ENCODE measurements around the gene HOOK1.

The HOOK1 gene

GRCh38 chr1:59814901-59815825 lies at the start of gene HOOK1:
Gene HOOK1 (plus strand): TSS chr1:59814949. CDS start chr1:59815118, 169 bp downstream.
- DNase-seq (ENCODE audit: low spot score) (no peak), FAIRE-seq (no peak)

- no peak for FAIRE-seq
- DNase-seq (ENCODE audit: low spot score): no peak
Measured at GRCh38 chr1:59765011-59765730, 49.6 kb upstream of the HOOK1 start.

GRCh38 chr1:59766227-59766855 lies 48.4 kb upstream of the HOOK1 start:
- DNase-seq (ENCODE audit: low spot score): no peak
- FAIRE-seq: no peak

- DNase-seq (ENCODE audit: low spot score) (no peak), FAIRE-seq (no peak)
Measured at GRCh38 chr1:59767119-59767518, 47.6 kb upstream of the HOOK1 start.

- FAIRE-seq: no peak
- no peak for DNase-seq (ENCODE audit: low spot score)
Measured at GRCh38 chr1:59768792-59769735, 45.7 kb upstream of the HOOK1 start.

- DNase-seq (ENCODE audit: low spot score): no peak
- FAIRE-seq: no peak
Measured at GRCh38 chr1:59769736-59770095, 45.0 kb upstream of the HOOK1 start.

- FAIRE-seq (no peak), DNase-seq (ENCODE audit: low spot score) (no peak)
Measured at GRCh38 chr1:59771361-59771760, 43.4 kb upstream of the HOOK1 start.

- no peak for FAIRE-seq
- DNase-seq (ENCODE audit: low spot score): no peak
Measured at GRCh38 chr1:59775480-59775879, 39.3 kb upstream of the HOOK1 start.

- no peak for DNase-seq (ENCODE audit: low spot score)
- no peak for FAIRE-seq
Measured at GRCh38 chr1:59776960-59777852, 37.5 kb upstream of the HOOK1 start.

- DNase-seq (ENCODE audit: low spot score): no peak
- no peak for FAIRE-seq
Measured at GRCh38 chr1:59779949-59780348, 34.8 kb upstream of the HOOK1 start.

- FAIRE-seq: no peak
Measured at GRCh38 chr1:59788825-59789224, 25.9 kb upstream of the HOOK1 start.

GRCh38 chr1:59798600-59798999 lies 16.1 kb upstream of the HOOK1 start:
- no peak for DNase-seq (ENCODE audit: low spot score)
- FAIRE-seq: no peak

More at GRCh38 chr1:59788825-59789224, 25.9 kb upstream of the HOOK1 start:
- DNase-seq (ENCODE audit: low spot score): no peak

GRCh38 chr1:59803458-59804038 lies 11.2 kb upstream of the HOOK1 start:
- FAIRE-seq: no peak
- DNase-seq (ENCODE audit: low spot score): no peak

GRCh38 chr1:59804301-59804700 lies 10.4 kb upstream of the HOOK1 start:
- DNase-seq (ENCODE audit: low spot score) (no peak), FAIRE-seq (no peak)

GRCh38 chr1:59805554-59805953 lies 9.2 kb upstream of the HOOK1 start:
- no peak for FAIRE-seq
- DNase-seq (ENCODE audit: low spot score): no peak

GRCh38 chr1:59814180-59814900 lies 409 bp upstream of the HOOK1 start:
- FAIRE-seq (no peak), DNase-seq (ENCODE audit: low spot score) (no peak)

- DNase-seq (ENCODE audit: low spot score): no peak
- FAIRE-seq: no peak
Measured at GRCh38 chr1:59815892-59816291, 1.1 kb downstream of the HOOK1 start.

GRCh38 chr1:59816318-59816878 lies 1.6 kb downstream of the HOOK1 start:
- FAIRE-seq (no peak), DNase-seq (ENCODE audit: low spot score) (no peak)
